ENCODE results near the gene DEDD2. TPM values are rescaled to one million over a fixed set of nuclear protein-coding genes. Genes with fewer than 3 reads are reported as not detected.
A peak's percentile ranks its signal among the peaks of the same experiment; 100 is the strongest.

DEDD2 gene
- total RNA-seq, 1 donor from 2014 or later: 24.7 TPM

GRCh38 chr19:42228641-42229040 lies 11.2 kb upstream of the DEDD2 start:
- DNase-seq (ENCODE audit: low spot score): no peak

DNA sequence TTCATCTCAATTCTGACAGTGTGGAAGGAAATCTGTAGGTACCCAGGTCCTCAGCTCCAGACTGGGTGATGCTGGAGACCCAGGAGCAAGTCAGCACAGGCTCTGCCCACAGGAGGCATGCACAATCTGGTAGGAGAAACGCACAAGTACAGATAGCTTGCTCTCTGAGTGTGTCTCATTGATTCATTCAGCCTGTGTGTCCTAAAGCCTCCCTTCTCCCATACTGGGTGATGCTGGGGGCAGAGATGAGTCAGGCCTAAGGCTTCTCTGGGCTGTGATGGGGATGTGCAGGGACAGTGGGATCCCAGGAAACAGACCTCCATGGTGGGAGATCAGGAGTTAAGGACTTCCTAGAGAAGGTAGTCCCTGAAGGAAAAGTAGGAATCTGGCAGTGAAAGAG lies 9.4 kb upstream of the DEDD2 start:
- DNase-seq (ENCODE audit: low spot score): no peak

GRCh38 chr19:42225718-42226292 lies 8.3 kb upstream of the DEDD2 start:
- no peak for DNase-seq (ENCODE audit: low spot score)

DNA sequence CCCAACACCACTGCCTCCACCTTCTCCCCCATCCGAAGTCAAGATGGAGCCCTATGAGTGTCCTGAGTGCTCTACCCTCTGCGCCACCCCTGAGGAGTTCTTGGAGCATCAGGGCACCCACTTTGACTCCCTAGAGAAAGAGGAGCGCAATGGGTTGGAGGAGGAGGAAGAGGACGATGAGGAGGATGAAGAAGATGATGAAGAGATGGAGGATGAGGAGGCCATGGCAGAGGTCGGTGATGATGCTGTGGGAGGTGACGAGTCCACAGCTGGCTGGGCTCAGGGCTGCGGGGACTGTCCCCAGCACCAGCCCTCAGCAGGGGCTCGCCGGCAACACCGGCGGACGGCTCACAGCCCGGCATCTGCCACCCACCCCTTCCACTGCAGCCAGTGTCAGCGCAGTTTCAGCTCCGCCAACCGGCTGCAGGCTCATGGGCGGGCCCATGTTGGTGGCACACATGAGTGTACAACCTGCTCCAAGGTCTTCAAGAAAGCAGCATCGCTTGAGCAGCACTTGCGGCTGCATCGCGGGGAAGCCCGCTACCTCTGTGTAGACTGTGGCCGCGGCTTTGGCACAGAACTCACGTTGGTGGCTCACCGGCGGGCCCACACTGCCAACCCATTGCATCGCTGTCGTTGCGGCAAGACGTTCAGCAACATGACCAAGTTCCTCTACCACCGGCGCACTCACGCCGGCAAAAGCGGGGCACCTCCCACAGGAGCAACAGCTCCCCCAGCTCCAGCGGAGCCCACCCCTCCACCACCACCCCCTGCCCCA lies 7.7 kb upstream of the DEDD2 start:
- DNase-seq (ENCODE audit: low spot score): no peak

GRCh38 chr19:42220751-42221097 lies 3.2 kb upstream of the DEDD2 start:
- no peak for DNase-seq (ENCODE audit: low spot score)

GRCh38 chr19:42219812-42220750 lies 2.6 kb upstream of the DEDD2 start, which contains the start of gene ZNF526:
ZNF526 (plus strand) TSS chr19:42220312; CDS start chr19:42224404, 4,092 bp downstream.
- peak; percentile 97 for DNase-seq (ENCODE audit: low spot score)

- no peak for DNase-seq (ENCODE audit: low spot score)
Observed at GRCh38 chr19:42216653-42217519, 591 bp downstream of the DEDD2 start.

GRCh38 chr19:42214810-42215485 lies 2.5 kb downstream of the DEDD2 start:
- no peak for DNase-seq (ENCODE audit: low spot score)

GRCh38 chr19:42212886-42213285 lies 4.6 kb downstream of the DEDD2 start:
- DNase-seq (ENCODE audit: low spot score): no peak

GRCh38 chr19:42208612-42209011 lies 8.9 kb downstream of the DEDD2 start:
- DNase-seq (ENCODE audit: low spot score): no peak

- DNase-seq (ENCODE audit: low spot score): peak; percentile 73
Observed at GRCh38 chr19:42207767-42208271, 9.7 kb downstream of the DEDD2 start.

DNA sequence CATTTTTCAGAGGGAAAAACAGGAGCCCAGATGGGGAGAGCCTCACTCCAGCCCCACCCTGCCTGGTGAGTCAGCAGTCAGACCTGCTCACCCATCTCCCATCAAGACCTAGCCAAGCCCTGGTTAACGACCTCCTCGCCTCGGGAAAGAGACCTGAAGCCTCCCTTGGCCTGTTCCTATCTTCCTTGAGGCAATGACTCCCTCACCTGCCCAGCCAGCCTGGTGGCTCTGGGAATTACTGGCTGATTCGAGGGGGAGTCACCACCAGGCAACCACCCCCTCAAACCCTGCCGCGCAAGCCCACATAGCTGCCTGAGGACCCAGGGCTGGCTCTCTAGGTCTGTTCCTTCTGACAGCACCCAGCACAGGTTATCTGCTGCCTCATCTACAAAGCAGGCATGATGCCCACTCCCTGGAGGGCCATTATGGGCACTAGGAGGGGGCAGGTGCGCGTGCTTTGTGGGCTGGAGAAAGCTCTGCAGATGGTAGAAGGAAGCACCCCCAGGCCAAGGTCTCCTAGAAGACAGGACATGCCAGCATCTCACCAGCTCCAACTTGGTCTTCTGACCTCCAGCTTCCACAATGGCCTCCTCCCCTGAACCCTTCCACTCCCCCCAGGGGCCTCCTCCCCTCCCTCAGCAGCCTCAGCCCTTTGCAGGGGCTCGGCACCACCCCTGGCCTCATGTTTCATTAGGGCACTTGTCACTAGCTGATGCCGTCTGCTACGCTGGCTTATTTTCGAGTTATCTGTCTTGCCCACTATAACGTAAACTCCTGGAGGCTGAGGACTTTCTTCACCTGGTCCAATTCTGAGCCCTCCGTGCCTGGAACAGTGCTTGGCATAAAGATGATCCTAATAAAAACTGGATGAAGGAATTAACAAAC lies 10.4 kb downstream of the DEDD2 start:
- DNase-seq (ENCODE audit: low spot score): no peak

GRCh38 chr19:42204664-42205063 lies 12.8 kb downstream of the DEDD2 start:
- DNase-seq (ENCODE audit: low spot score): no peak

DNA sequence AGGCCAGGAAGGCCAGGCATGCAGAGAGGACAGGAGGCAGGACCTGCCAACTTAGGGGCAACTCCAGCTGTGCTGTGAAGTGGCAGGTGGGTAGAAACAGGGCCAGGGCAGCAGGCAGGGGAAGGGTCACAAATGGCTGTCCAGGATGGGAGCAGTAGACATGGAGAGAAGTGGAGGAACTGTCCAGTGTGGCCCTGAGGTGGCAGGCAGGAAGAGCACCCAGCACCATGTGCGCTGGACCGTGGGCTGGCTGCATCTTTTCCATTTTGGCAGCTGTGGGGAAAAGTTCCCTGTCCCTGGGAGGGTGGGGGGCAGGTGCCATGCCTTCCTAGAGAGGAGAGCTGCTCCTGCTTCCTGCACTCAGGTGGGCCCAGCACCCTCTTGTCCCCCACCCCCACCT lies 13.8 kb downstream of the DEDD2 start:
- DNase-seq (ENCODE audit: low spot score): no peak

DNA sequence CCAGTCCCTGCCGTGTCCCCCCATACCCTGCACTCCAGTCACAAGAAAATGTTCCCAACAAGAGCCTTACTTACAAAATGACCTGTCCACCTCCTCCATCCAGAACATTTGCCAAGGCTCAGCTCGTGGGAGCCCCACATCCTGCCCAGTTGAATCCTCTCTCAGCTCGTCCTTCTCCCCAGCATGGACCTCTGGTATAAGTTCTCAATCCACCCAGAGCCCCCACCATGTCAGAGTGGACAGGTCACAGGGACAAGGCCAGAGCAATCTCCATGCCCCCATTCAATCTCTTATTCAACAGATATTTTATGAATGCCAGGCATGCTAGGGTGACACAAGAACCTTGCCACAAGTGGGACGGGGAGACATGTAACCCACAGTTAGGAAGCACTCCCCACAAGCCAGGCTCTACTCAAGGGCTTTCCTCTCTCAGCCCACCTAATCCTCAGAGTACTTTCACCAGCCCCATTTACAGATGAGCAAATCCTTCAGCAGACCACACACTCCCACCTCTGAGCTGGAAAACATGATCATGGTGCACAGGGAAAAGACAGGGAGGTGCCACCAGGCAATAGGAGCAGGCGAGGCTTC lies 15.1 kb downstream of the DEDD2 start:
- DNase-seq (ENCODE audit: low spot score): no peak

DNA sequence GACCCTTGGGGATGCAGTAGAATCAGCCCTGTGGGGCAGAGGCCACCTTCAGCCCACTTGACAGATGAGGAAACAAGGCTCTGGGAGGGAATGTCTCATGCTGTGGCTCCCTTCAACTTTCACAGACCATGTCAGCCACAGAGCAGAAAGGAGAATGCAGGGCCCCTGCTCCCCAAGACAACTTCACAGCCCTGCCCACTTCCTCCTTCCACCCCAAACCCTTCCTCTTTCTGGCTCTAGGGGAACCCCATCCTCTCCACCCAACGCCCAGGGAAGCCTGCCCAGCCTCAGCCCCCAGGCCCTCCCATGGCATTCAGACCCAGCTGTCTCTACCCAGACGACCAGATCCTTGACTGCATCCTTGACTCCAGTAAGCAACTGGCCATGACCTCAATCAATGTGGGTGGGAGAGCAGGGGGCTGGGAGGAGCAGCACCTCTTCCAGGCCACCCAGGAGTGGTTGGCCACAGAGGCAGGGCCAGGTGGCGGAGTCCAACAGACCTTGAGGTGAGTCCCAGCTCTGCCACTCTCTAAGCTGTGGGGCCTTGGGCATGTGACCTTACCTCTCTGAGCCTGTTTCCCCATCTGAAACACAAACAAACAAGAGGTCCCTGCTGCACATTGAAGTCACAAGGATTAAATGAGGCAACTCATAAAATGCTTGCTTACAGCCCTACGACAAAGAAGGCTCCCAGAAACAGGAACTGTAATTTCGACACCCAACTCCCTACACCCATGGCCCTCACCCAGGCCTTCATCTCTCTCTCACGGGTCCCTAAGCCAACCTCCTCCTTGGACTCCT lies 15.8 kb downstream of the DEDD2 start:
- no peak for DNase-seq (ENCODE audit: low spot score)

DNA sequence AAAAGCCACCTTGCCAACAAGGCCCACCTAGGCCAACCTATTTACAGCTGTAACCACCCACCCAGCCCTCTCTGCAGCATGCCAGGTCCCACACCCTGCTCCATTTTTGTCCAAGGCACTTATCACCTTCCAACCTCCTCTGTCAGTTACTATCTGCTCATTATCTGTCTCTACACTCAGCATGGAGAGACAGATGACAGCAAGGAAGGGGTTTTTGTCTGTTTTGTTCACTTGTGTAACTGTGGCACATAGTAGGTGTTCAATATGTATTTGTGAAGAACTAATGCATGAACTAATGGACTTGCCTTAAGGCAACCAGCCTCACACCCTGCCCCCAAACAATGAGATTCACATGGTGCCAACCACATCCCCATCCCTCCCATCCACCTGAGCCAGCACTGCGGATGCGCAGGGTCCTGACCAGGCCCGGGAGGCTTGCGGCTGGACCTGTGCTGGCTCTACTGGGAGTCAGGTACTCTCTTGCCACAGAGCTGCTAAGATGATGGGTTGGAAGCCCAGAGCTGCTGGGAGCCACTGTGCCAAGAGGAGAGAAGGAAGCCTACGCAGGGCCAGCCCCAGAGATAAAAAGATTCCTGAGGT lies 17.3 kb downstream of the DEDD2 start:
- DNase-seq (ENCODE audit: low spot score): no peak

Data from ureter (tissue), 1 donor.